ENCODE data around the gene GNAT1. TPM values are rescaled to one million over a fixed set of nuclear protein-coding genes. Genes with fewer than 3 reads are reported as not detected.
A peak's percentile ranks its signal among the peaks of the same experiment; 100 is the strongest.

The GNAT1 gene
- total RNA-seq, 1 experiment from 2014 or later, result not detected

DNA sequence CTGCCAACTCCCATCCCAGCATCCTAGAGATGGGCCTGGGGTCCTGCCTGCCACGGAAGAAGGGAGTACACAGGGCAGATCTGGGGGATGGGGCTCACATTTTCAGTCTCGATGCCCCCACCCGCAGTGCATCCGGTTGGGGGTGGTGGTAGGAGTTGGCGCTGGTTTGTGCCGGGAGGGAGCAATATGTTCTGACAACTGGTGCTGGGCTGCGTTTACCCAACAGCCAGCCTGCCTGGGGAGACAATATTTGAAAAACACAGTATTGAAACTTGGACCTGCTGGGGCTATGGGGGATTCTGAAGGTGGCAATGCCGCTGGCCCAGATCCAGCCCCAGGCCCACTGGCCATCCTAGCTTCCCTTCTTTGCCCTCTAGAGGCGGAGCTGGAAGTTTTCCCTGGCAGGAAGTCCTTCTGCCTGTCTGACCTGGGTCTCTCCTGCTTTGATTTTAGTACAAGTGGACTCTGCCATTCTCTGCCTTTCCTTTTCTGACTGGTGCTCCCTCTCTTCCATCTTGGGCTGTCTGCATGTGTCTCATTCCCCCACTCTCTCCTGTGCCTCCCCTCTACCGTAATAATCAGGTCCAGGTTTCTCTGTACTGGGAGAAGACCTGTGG, 32.8 kb upstream of the GNAT1 start:
- Histone ChIP-seq H3K36me3 (peaks cover 12% of the 10 kb centered on the region), H3K4me3 (no peak overlapping the region)
- DNase-seq, result peak; percentile 35

DNA sequence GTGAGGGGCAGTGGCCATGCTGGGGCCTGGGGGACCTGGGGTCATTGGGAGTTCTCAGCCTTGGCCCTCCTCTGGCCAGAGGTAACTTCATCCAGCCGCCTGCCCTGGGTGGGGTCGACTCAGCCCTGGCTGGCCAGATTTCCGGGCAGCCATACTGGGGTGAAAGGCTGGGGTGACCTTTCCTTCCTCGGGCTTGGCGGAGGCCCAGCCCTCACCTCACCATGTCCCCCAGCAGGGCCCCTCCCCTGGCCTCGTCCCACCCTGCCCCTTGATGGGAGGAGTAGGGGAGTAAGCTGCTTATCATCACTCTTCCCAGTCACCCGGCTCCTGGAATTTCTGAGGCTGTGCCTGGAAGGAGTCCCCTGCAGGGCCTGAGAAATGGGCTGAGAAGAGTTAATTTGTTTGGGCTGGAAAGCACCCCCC, 30.8 kb upstream of the GNAT1 start:
- Histone ChIP-seq H3K4me3 (no peak overlapping the region), H3K36me3 (peaks cover 16% of the 10 kb centered on the region), H3K9me3 (no peaks in the 10 kb centered on the region), H3K27me3 (no peaks in the 10 kb centered on the region)
- DNase-seq, result no peak

More for the DNA sequence above, 32.8 kb upstream of the GNAT1 start:
- H3K27me3 ChIP-seq, result no peaks in the 10 kb centered on the region
- no peaks in the 10 kb centered on the region for H3K9me3 ChIP-seq

- Histone ChIP-seq H3K9me3 (no peaks in the 10 kb centered on the region), H3K36me3 (peaks cover 16% of the 10 kb centered on the region), H3K4me3 (no peak overlapping the region), H3K27me3 (no peaks in the 10 kb centered on the region)
- DNase-seq, result peak; percentile 43
Observed at GRCh38 chr3:50161320-50161719, 30.1 kb upstream of the GNAT1 start.

- Histone ChIP-seq H3K36me3 (peaks cover 16% of the 10 kb centered on the region), H3K27me3 (no peaks in the 10 kb centered on the region), H3K9me3 (no peaks in the 10 kb centered on the region), H3K4me3 (no peak overlapping the region)
- peak; percentile 33 for DNase-seq
Observed at GRCh38 chr3:50162034-50162883, 29.2 kb upstream of the GNAT1 start.

DNA sequence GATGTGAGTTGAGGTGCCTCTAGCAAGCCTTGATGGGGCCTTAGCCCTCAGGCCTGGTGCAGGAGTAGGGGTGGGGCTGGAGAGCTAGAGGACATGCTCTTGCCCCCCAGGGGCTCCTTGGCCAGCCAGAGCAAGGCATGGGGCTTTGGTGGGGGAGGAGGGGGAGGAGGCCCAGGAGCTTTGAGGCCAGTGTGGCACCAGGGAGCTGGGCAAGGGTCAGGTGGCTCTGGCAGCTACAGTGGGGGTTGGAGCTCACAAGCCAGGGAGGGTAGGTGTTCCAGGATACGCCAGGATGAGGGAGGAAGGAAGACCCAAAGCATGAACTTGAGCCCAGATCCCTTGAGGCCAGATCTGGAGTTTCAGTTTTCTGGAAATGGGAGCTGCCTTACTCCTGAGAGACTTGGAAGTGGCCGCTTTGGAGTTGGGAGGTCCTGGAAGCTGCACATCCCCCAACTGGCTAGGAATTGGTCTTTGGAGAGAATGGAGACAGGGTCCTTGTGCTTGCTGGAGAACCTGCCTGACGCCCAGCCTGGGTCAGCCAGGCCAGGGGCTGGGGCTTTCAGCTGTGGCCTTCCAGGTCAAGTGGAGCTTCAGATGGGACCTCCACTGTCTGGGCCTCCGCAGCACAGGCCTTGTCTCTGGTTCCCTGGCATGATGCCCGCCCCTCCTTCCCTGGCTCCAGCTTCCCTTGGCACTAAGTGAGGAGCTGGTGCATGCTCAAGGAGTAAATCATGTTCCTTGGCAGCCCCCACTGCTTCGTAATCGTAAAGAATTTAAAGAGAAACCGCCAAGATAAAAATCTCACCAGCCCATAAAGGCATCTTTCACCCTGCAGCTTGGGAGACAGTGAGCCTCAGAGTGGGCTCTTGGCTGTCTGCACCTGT, 27.6 kb upstream of the GNAT1 start:
- Histone ChIP-seq H3K9me3 (no peaks in the 10 kb centered on the region), H3K27me3 (no peaks in the 10 kb centered on the region), H3K36me3 (peaks cover 16% of the 10 kb centered on the region), H3K4me3 (no peak overlapping the region)
- peak; percentile 96 for DNase-seq

- H3K27me3 ChIP-seq, result no peaks in the 10 kb centered on the region
- no peak for DNase-seq
- peaks cover 16% of the 10 kb centered on the region for H3K36me3 ChIP-seq
- no peak overlapping the region for H3K4me3 ChIP-seq
- H3K9me3 ChIP-seq, result no peaks in the 10 kb centered on the region
Observed at GRCh38 chr3:50164481-50164880, 26.9 kb upstream of the GNAT1 start.

GRCh38 chr3:50164984-50165909, 26.2 kb upstream of the GNAT1 start:
- Histone ChIP-seq H3K36me3 (peaks cover 12% of the 10 kb centered on the region), H3K4me3 (no peak overlapping the region), H3K9me3 (no peaks in the 10 kb centered on the region), H3K27me3 (no peaks in the 10 kb centered on the region)
- DNase-seq, result peak; percentile 90

- Histone ChIP-seq H3K27me3 (no peaks in the 10 kb centered on the region), H3K9me3 (no peaks in the 10 kb centered on the region), H3K36me3 (peaks cover 11% of the 10 kb centered on the region), H3K4me3 (no peak overlapping the region)
- DNase-seq, result peak; percentile 80
Observed at GRCh38 chr3:50165910-50166538, 25.4 kb upstream of the GNAT1 start.

- Histone ChIP-seq H3K4me3 (no peak overlapping the region), H3K9me3 (no peaks in the 10 kb centered on the region), H3K36me3 (peaks cover 10% of the 10 kb centered on the region), H3K27me3 (no peaks in the 10 kb centered on the region)
- DNase-seq, result no peak
Observed at GRCh38 chr3:50166620-50167019, 24.8 kb upstream of the GNAT1 start.

- Histone ChIP-seq H3K4me3 (no peak overlapping the region), H3K27me3 (no peaks in the 10 kb centered on the region), H3K9me3 (no peaks in the 10 kb centered on the region), H3K36me3 (peaks cover 7% of the 10 kb centered on the region; the same call in 1 of the 2 replicates)
- peak; percentile 74 for DNase-seq
Observed at GRCh38 chr3:50167069-50167840, 24.2 kb upstream of the GNAT1 start.

DNA sequence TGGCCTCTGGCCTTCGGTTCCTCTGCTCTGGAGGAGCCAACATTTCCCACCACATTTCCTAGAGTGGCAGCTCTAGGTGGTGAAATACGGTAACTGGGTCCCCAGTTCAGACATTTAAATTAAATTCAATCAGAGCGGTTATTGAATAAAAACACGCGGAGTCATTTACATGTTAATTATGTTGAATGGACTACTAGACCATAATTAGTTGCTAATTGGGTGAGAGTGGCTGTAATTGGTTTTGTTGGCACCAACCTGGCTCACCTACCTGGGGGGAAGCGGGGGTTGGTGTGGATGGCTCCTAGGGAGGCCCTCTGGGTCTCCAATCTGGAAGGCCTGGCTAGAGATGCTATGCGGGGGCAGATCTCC, 23.6 kb upstream of the GNAT1 start:
- peaks cover 7% of the 10 kb centered on the region; the same call in 1 of the 2 replicates for H3K36me3 ChIP-seq
- H3K27me3 ChIP-seq, result no peaks in the 10 kb centered on the region
- no peak for DNase-seq
- no peak overlapping the region for H3K4me3 ChIP-seq
- no peaks in the 10 kb centered on the region for H3K9me3 ChIP-seq

GRCh38 chr3:50168388-50168787, 23.0 kb upstream of the GNAT1 start:
- no peak for DNase-seq
- no peaks in the 10 kb centered on the region for H3K9me3 ChIP-seq

DNA sequence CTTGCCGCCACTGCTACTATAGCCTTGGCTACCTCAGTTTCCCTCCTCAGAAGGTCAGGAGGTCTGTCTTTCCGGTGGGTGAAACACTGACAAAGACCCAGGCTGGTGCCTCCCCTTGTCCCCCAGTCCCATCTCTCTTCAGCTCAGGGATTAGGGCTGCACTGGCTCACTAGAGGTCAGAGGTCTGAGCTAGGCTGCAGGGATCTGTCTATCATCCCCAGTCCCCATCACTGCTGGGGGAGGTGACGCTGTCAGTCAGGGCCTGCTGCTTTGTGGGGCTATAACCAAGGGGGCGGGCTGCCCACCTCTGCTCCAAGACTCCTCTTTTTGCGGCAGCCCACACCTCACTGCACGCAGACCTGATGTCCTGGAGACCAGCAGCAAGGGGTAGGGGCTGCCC, 22.6 kb upstream of the GNAT1 start:
- H3K36me3 ChIP-seq, result peaks cover 4% of the 10 kb centered on the region; the same call in 1 of the 2 replicates
- no peaks in the 10 kb centered on the region for H3K9me3 ChIP-seq
- no peaks in the 10 kb centered on the region for H3K27me3 ChIP-seq
- no peak for DNase-seq
- H3K4me3 ChIP-seq, result no peak overlapping the region

More at GRCh38 chr3:50168388-50168787, 23.0 kb upstream of the GNAT1 start:
- no peaks in the 10 kb centered on the region for H3K27me3 ChIP-seq
- no peak overlapping the region for H3K4me3 ChIP-seq
- peaks cover 4% of the 10 kb centered on the region; the same call in 1 of the 2 replicates for H3K36me3 ChIP-seq

- Histone ChIP-seq H3K4me3 (no peak overlapping the region), H3K9me3 (no peaks in the 10 kb centered on the region), H3K36me3 (peaks cover 4% of the 10 kb centered on the region), H3K27me3 (no peaks in the 10 kb centered on the region)
- no peak for DNase-seq
Observed at GRCh38 chr3:50169232-50169832, 22.1 kb upstream of the GNAT1 start.
